SK-N-SH (cell line): Measurements from ENCODE around the gene ARPIN. TPM values are rescaled to one million over a fixed set of nuclear protein-coding genes. Genes with fewer than 3 reads are reported as not detected.

ENCODE experiments used
- CTCF ChIA-PET: fragments of 300-600, 350-600 bp; formaldehyde crosslinking; extraction: SDS; loops from one replicate; lab custom pipeline; 2021; lab: Yijun Ruan, JAX
- POLR2A ChIA-PET: fragments of 350-600 bp; sonication (Branson Sonifier 250); formaldehyde crosslinking; extraction: SDS; loops from one replicate; lab custom pipeline; 2020; ENCODE audit warnings: antibody characterized with exemption, inconsistent platforms; lab: Yijun Ruan, JAX
- DNase-seq: peaks from one replicate; pipeline ENCODE4 v3.0.0; 2012
- H2AFZ ChIP-seq: fragments of 200-600 bp; sonication (generic); 2 replicates; pipeline ENCODE4 v1.8.1; 2016; ENCODE audit warnings: antibody characterized with exemption, mild to moderate bottlenecking, low read depth
- H3F3A ChIP-seq: fragments of 200-600 bp; sonication (generic); replicated peaks from 2 replicates; pipeline ENCODE3; 2016; ENCODE audit warnings: antibody characterized with exemption, mild to moderate bottlenecking; ENCODE audit not compliant: insufficient read depth
- H3K27ac ChIP-seq, 2 experiments: fragments of 200-500 bp in 1 of 2; fragments of 200-600 bp in 1 of 2; sonication (Bioruptor generic) in 1 of 2; sonication (generic), shearing (Covaris generic) in 1 of 2; 2 replicates each; pipeline versions ENCODE4 v1.5.1 to v1.6.1; 2014 to 2016; ENCODE audit warnings: low read depth in 2 of 2, inconsistent platforms in 1 of 2, low read length in 1 of 2, mild to moderate bottlenecking in 1 of 2, mixed read lengths in 1 of 2
- H3K27me3 ChIP-seq: fragments of 200-600 bp; sonication (generic), shearing (Covaris generic); 2 replicates; pipeline ENCODE4 v1.6.1; 2016; ENCODE audit warnings: mixed run types; ENCODE audit not compliant: insufficient read depth
- H3K36me3 ChIP-seq, 2 experiments: fragments of 200-500 bp in 1 of 2; fragments of 200-600 bp in 1 of 2; sonication (Bioruptor generic) in 1 of 2; sonication (generic) in 1 of 2; replicated peaks in 1 of 2; 2 replicates each; pipeline versions ENCODE3 to v1.5.1; 2014 to 2016; ENCODE audit warnings: low read length in 1 of 2, mild to moderate bottlenecking in 1 of 2; ENCODE audit not compliant: insufficient read depth in 2 of 2, control insufficient read depth in 1 of 2
- H3K4me1 ChIP-seq, 2 experiments: fragments of 200-500 bp in 1 of 2; fragments of 200-600 bp in 1 of 2; sonication (Bioruptor generic) in 1 of 2; sonication (generic), shearing (Covaris generic) in 1 of 2; 2 replicates each; pipeline versions ENCODE4 v1.5.1 to v1.6.1; 2014 to 2016; ENCODE audit warnings: low read depth in 1 of 2, low read length in 1 of 2, mixed run types in 1 of 2; ENCODE audit not compliant: insufficient read depth in 2 of 2, control insufficient read depth in 1 of 2
- H3K4me2 ChIP-seq: fragments of 200-600 bp; sonication (generic), shearing (Covaris generic); 2 replicates; pipeline ENCODE4 v1.6.1; 2017; ENCODE audit warnings: mixed run types
- H3K4me3 ChIP-seq, 2 experiments: fragments of 200-500 bp in 1 of 2; fragments of 200-600 bp in 1 of 2; sonication (Bioruptor generic) in 1 of 2; sonication (generic), shearing (Covaris generic) in 1 of 2; 2 replicates each; pipeline versions ENCODE4 v1.5.1 to v1.8.1; 2014 to 2016; ENCODE audit warnings: low read depth in 2 of 2, inconsistent platforms in 1 of 2, low read length in 1 of 2, mild to moderate bottlenecking in 1 of 2, mixed read lengths in 1 of 2, moderate library complexity in 1 of 2
- H3K79me2 ChIP-seq: fragments of 200-600 bp; sonication (generic); 2 replicates; pipeline ENCODE4 v1.8.1; 2017; ENCODE audit warnings: mild to moderate bottlenecking; ENCODE audit not compliant: insufficient read depth
- H3K9ac ChIP-seq: fragments of 200-600 bp; sonication (generic); 2 replicates; pipeline ENCODE4 v1.6.1; 2017; ENCODE audit warnings: mixed run types
- H3K9me2 ChIP-seq: fragments of 200-600 bp; sonication (generic); 2 replicates; pipeline ENCODE4 v1.6.1; 2017; ENCODE audit warnings: mixed run types
- H3K9me3 ChIP-seq: fragments of 200-600 bp; sonication (generic); 2 replicates; pipeline ENCODE4 v1.6.1; 2017; ENCODE audit warnings: mixed run types, mild to moderate bottlenecking, moderate library complexity
- H4K20me1 ChIP-seq: fragments of 200-600 bp; sonication (generic); 2 replicates; pipeline ENCODE4 v1.6.1; 2017; ENCODE audit warnings: mild to moderate bottlenecking, mixed run types; ENCODE audit not compliant: insufficient read depth
- EP300 ChIP-seq, 2 experiments: IDR thresholded peaks; 2 replicates each; pipeline versions ENCODE4 v1.4.0 to v1.6.1; 2012; ENCODE audit warnings: borderline replicate concordance in 1 of 2, low read depth in 1 of 2, low read length in 1 of 2
- EZH2phosphoT487 ChIP-seq: fragments of 200-600 bp; sonication (generic); IDR thresholded peaks from 2 replicates; pipeline ENCODE4 v1.6.1; 2017; ENCODE audit warnings: low read depth, mixed run types, mild to moderate bottlenecking, antibody characterized with exemption, moderate library complexity, borderline replicate concordance
- FOSL2 ChIP-seq: IDR thresholded peaks from 2 replicates; pipeline ENCODE4 v1.4.0; 2012; ENCODE audit warnings: low read depth, mild to moderate bottlenecking, moderate library complexity, borderline replicate concordance
- FOXM1 ChIP-seq: IDR thresholded peaks from 2 replicates; pipeline ENCODE4 v1.4.0; 2012; ENCODE audit warnings: low read depth, mild to moderate bottlenecking
- GABPA ChIP-seq: IDR thresholded peaks from 2 replicates; pipeline ENCODE4 v1.4.0; 2012; ENCODE audit warnings: low read depth, mild to moderate bottlenecking
- JUND ChIP-seq: IDR thresholded peaks from 2 replicates; pipeline ENCODE4 v1.4.0; 2012
- NRF1 ChIP-seq: IDR thresholded peaks from 2 replicates; pipeline ENCODE4 v1.6.1; 2012; ENCODE audit warnings: low read depth, mild to moderate bottlenecking, low read length
- RCOR1 ChIP-seq: fragments of 150-350 bp; IDR thresholded peaks from 2 replicates; pipeline ENCODE4 v1.6.1; 2017; ENCODE audit warnings: antibody characterized with exemption, low read length
- RFX5 ChIP-seq: IDR thresholded peaks from 2 replicates; pipeline ENCODE4 v1.6.1; 2012; ENCODE audit warnings: mild to moderate bottlenecking, improper control_type of control experiment, low read length
- SIN3A ChIP-seq: IDR thresholded peaks from 2 replicates; pipeline ENCODE4 v1.6.1; 2012; ENCODE audit warnings: low read depth, mild to moderate bottlenecking, low read length, moderate library complexity, borderline replicate concordance
- SMC3 ChIP-seq: IDR thresholded peaks from 2 replicates; pipeline ENCODE4 v1.6.1; 2012; ENCODE audit warnings: low read depth, low read length, improper control_type of control experiment
- TAF1 ChIP-seq: IDR thresholded peaks from 2 replicates; pipeline ENCODE4 v1.6.1; 2012; ENCODE audit warnings: low read depth, mild to moderate bottlenecking, low read length, moderate library complexity, borderline replicate concordance
- TCF12 ChIP-seq: IDR thresholded peaks from 2 replicates; pipeline ENCODE4 v1.4.0; 2012
- YY1 ChIP-seq: IDR thresholded peaks from 2 replicates; pipeline ENCODE4 v1.4.0; 2012; ENCODE audit warnings: low read depth, mild to moderate bottlenecking
- WGBS: methylation state at CpG from one replicate; pipeline ENCODE4 v1.1.6; 2017; ENCODE audit warnings: low lambda C conversion rate; 5-methylcytosine and 5-hydroxymethylcytosine counted together
- polyA plus RNA-seq, 3 experiments: library from polyadenylated mRNA; depleted of rRNA; stranded (reverse); fragments of >200 nt; gene quantifications; 2 replicates each; pipeline ENCODE4 v1.2.3, GENCODE V29; 2012
- TF ChIP-seq, protein P1 (sequence below): fragments of 200-600 bp; sonication (generic); IDR thresholded peaks from 2 replicates; pipeline ENCODE4 v1.6.1; 2017; ENCODE audit warnings: antibody characterized with exemption, mild to moderate bottlenecking, moderate library complexity
- TF ChIP-seq, protein P2 (sequence below): IDR thresholded peaks from 2 replicates; pipeline ENCODE4 v1.6.1; 2012; ENCODE audit warnings: mild to moderate bottlenecking, low read depth, low read length, moderate library complexity
- TF ChIP-seq, protein P3 (sequence below): IDR thresholded peaks from 2 replicates; pipeline ENCODE4 v1.4.0; 2012; ENCODE audit warnings: low read depth, borderline replicate concordance

The ARPIN gene
- polyA plus RNA-seq, 1 of the 3 experiments (the other 2 are of a cell fraction), result 13.5 TPM

DNA sequence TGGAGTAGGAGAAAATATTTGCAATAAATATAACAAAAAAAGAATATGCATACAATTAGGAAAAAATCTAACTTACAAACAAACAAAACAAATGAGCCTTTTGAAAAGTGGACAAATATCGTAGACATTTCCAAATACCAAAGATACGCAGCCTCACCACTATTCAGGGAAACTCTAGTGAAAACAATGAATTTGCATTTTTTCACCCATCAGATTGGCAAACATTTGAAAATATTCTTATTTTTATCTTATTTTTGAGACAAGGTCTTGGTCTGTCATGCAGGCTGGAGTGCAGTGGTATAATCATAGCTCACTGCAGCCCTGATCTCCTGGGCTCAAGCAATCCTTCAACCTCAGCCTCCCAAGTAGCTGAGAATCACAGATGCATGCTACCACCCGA, 34.4 kb downstream of the ARPIN start:
- Histone ChIP-seq H3K9ac (no peak overlapping the region), H3K4me1 (no peaks in the 10 kb centered on the region), H3K36me3 (peaks cover 23 to 42% of the 10 kb centered on the region in 2 experiments)
- POLR2A ChIA-PET, result no interaction called here
- no peak for TF ChIP-seq YY1
- TF ChIP-seq, protein P1, sequence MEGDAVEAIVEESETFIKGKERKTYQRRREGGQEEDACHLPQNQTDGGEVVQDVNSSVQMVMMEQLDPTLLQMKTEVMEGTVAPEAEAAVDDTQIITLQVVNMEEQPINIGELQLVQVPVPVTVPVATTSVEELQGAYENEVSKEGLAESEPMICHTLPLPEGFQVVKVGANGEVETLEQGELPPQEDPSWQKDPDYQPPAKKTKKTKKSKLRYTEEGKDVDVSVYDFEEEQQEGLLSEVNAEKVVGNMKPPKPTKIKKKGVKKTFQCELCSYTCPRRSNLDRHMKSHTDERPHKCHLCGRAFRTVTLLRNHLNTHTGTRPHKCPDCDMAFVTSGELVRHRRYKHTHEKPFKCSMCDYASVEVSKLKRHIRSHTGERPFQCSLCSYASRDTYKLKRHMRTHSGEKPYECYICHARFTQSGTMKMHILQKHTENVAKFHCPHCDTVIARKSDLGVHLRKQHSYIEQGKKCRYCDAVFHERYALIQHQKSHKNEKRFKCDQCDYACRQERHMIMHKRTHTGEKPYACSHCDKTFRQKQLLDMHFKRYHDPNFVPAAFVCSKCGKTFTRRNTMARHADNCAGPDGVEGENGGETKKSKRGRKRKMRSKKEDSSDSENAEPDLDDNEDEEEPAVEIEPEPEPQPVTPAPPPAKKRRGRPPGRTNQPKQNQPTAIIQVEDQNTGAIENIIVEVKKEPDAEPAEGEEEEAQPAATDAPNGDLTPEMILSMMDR, result no peak
- TF ChIP-seq JUND, result no peak
- no peak for TF ChIP-seq EP300 (IDR thresholded peaks at IDR 0.05; ENCODE audit: borderline replicate concordance in 1 of 2, low read depth in 1 of 2, low read length in 1 of 2)
- no peak for TF ChIP-seq EZH2phosphoT487
- no peak for TF ChIP-seq FOSL2
- no peak for TF ChIP-seq SMC3
- no peak for TF ChIP-seq TAF1
- no peak for TF ChIP-seq TCF12
- TF ChIP-seq RCOR1, result no peak
- TF ChIP-seq SIN3A, result no peak
- TF ChIP-seq FOXM1, result no peak
- TF ChIP-seq, protein P2, sequence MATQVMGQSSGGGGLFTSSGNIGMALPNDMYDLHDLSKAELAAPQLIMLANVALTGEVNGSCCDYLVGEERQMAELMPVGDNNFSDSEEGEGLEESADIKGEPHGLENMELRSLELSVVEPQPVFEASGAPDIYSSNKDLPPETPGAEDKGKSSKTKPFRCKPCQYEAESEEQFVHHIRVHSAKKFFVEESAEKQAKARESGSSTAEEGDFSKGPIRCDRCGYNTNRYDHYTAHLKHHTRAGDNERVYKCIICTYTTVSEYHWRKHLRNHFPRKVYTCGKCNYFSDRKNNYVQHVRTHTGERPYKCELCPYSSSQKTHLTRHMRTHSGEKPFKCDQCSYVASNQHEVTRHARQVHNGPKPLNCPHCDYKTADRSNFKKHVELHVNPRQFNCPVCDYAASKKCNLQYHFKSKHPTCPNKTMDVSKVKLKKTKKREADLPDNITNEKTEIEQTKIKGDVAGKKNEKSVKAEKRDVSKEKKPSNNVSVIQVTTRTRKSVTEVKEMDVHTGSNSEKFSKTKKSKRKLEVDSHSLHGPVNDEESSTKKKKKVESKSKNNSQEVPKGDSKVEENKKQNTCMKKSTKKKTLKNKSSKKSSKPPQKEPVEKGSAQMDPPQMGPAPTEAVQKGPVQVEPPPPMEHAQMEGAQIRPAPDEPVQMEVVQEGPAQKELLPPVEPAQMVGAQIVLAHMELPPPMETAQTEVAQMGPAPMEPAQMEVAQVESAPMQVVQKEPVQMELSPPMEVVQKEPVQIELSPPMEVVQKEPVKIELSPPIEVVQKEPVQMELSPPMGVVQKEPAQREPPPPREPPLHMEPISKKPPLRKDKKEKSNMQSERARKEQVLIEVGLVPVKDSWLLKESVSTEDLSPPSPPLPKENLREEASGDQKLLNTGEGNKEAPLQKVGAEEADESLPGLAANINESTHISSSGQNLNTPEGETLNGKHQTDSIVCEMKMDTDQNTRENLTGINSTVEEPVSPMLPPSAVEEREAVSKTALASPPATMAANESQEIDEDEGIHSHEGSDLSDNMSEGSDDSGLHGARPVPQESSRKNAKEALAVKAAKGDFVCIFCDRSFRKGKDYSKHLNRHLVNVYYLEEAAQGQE, result no peak
- TF ChIP-seq RFX5, result no peak
- TF ChIP-seq, all 33 proteins: peak for 0
- H3K9me2 ChIP-seq, result no peaks in the 10 kb centered on the region
- no peaks in the 10 kb centered on the region for H3K27me3 ChIP-seq
- no peaks in the 10 kb centered on the region for H3K79me2 ChIP-seq
- H3K4me3 ChIP-seq, result no peak overlapping the region
- peaks cover 12% of the 10 kb centered on the region for H3F3A ChIP-seq
- H3K27ac ChIP-seq, result no peak overlapping the region
- H4K20me1 ChIP-seq, result no peaks in the 10 kb centered on the region
- CTCF ChIA-PET, result interaction anchor here (2.9 to 8.2 kb wide), 3 partner anchors 10 to 138 kb away, joined by 15 to 153 read pairs (median 58); no protein-coding TSS in a partner anchor
- no peak for DNase-seq
- no peak overlapping the region for H3K4me2 ChIP-seq
- WGBS, result 94% methylated on average over 3 of the region's 3 CpGs
- no peaks in the 10 kb centered on the region for H3K9me3 ChIP-seq
- H2AFZ ChIP-seq, result no peak overlapping the region

DNA sequence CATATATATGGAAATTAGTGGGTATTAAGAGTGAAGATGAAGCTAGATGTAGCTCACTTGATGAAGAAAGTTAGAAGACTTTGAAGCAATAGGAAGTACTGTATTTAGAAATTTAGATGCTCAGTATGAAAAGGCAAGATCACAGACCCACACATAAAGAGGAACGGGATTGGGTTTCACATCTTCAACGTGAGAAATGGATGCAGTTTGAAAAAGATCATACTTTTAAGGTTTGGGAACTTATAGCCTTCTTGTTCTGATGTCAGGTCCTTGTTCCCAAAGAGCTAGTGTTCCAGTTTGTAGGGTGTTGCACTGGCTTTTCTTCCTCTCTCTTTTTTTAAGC, 35.7 kb downstream of the ARPIN start:
- H3K4me2 ChIP-seq, result no peak overlapping the region
- H3K9me3 ChIP-seq, result no peaks in the 10 kb centered on the region
- no peak overlapping the region for H3K27ac ChIP-seq
- ChIA-PET POLR2A (no interaction called here), CTCF (interaction anchor here (1.1 to 8.2 kb wide), 7 partner anchors 11 to 137 kb away, joined by 3 to 153 read pairs (median 15); partner anchors contain the start of gene MESP1)
- no peaks in the 10 kb centered on the region for H3K9me2 ChIP-seq
- no peak for DNase-seq
- TF ChIP-seq GABPA (no peak), NRF1 (no peak), RCOR1 (no peak)
- TF ChIP-seq, protein P3, sequence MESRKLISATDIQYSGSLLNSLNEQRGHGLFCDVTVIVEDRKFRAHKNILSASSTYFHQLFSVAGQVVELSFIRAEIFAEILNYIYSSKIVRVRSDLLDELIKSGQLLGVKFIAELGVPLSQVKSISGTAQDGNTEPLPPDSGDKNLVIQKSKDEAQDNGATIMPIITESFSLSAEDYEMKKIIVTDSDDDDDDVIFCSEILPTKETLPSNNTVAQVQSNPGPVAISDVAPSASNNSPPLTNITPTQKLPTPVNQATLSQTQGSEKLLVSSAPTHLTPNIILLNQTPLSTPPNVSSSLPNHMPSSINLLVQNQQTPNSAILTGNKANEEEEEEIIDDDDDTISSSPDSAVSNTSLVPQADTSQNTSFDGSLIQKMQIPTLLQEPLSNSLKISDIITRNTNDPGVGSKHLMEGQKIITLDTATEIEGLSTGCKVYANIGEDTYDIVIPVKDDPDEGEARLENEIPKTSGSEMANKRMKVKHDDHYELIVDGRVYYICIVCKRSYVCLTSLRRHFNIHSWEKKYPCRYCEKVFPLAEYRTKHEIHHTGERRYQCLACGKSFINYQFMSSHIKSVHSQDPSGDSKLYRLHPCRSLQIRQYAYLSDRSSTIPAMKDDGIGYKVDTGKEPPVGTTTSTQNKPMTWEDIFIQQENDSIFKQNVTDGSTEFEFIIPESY, result no peak
- no peak overlapping the region for H3K4me3 ChIP-seq
- H3K4me1 ChIP-seq, result no peaks in the 10 kb centered on the region
- H3K79me2 ChIP-seq, result no peaks in the 10 kb centered on the region
- H3F3A ChIP-seq, result peaks cover 6% of the 10 kb centered on the region
- H4K20me1 ChIP-seq, result no peaks in the 10 kb centered on the region
- peaks cover 25 to 43% of the 10 kb centered on the region in 2 experiments for H3K36me3 ChIP-seq
- no peak overlapping the region for H3K9ac ChIP-seq
- H3K27me3 ChIP-seq, result no peaks in the 10 kb centered on the region
- WGBS, result 91% methylated on average over 2 of the region's 2 CpGs
- no peak overlapping the region for H2AFZ ChIP-seq
